B cell (primary cell): ENCODE measurements around the gene ANK2. TPM values are rescaled to one million over a fixed set of nuclear protein-coding genes. Genes with fewer than 3 reads are reported as not detected.

ENCODE experiments used
- ATAC-seq: fragments of 200-7000 bp; cut with Tn5 transposase; one replicate; pipeline ENCODE4 v1.10.0; 2021; ENCODE audit warnings: low read depth, mild to moderate bottlenecking, moderate number of reproducible peaks, moderate library complexity
- CTCF ChIA-PET: fragments of 350-600 bp; sonication (Branson Sonifier 250); formaldehyde crosslinking; loops from one replicate; lab custom pipeline; 2021; ENCODE audit warnings: antibody characterized with exemption, inconsistent platforms; lab: Charles Lee
- POLR2A ChIA-PET: fragments of 350-600 bp; sonication (Branson Sonifier 250); formaldehyde crosslinking; loops from one replicate; lab custom pipeline; 2021; ENCODE audit warnings: antibody characterized with exemption; lab: Charles Lee
- DNase-seq: peaks from one replicate; pipeline ENCODE4 v3.0.0; 2013
- H2AFZ ChIP-seq: 2 replicates; pipeline ENCODE4 v1.6.1; 2012; ENCODE audit warnings: mild to moderate bottlenecking, low read depth, low read length; ENCODE audit not compliant: insufficient read depth, poor library complexity, severe bottlenecking
- H3K27ac ChIP-seq, 2 donors: 1 replicate in 1 of 2; 2 replicates in 1 of 2; pipeline ENCODE4 v1.5.1; 2012 to 2013; ENCODE audit warnings: low read length in 2 of 2, mild to moderate bottlenecking in 2 of 2, moderate library complexity in 1 of 2
- H3K27me3 ChIP-seq, 4 experiments: fragments of 200-600 bp in 1 of 4; sonication (generic) in 1 of 4; replicated peaks in 1 of 4; 1 replicate in 2 of 4; 2 replicates in 2 of 4; pipeline versions ENCODE4 v1.6.1 to v1.7.0; 2013 to 2016; ENCODE audit warnings: low read length in 3 of 4, mild to moderate bottlenecking in 2 of 4, mixed read lengths in 1 of 4, moderate library complexity in 1 of 4; ENCODE audit not compliant: insufficient read depth in 4 of 4, control insufficient read depth in 3 of 4; ENCODE audit errors: control extremely low read depth in 1 of 4
- H3K36me3 ChIP-seq, 2 experiments: replicated peaks in 1 of 2; 1 replicate in 1 of 2; 2 replicates in 1 of 2; pipeline versions ENCODE4 v1.6.1 to v1.7.1; 2013; ENCODE audit warnings: low read length in 1 of 2; ENCODE audit not compliant: insufficient read depth in 2 of 2, control insufficient read depth in 1 of 2; ENCODE audit errors: control extremely low read depth in 1 of 2, extremely low read depth in 1 of 2
- H3K4me1 ChIP-seq, 2 donors: fragments of 200-600 bp in 1 of 2; sonication (generic) in 1 of 2; 1 replicate in 1 of 2; 2 replicates in 1 of 2; pipeline versions ENCODE4 v1.5.1 to v1.6.1; 2013 to 2017; ENCODE audit warnings: low read length in 2 of 2; ENCODE audit not compliant: control insufficient read depth in 2 of 2, insufficient read depth in 2 of 2
- H3K4me2 ChIP-seq: replicated peaks from 2 replicates; pipeline ENCODE3; 2012; ENCODE audit warnings: mild to moderate bottlenecking, low read depth, low read length; ENCODE audit not compliant: poor library complexity, severe bottlenecking
- H3K4me3 ChIP-seq, 5 experiments: fragments of 200-600 bp in 1 of 5; sonication (generic) in 1 of 5; 1 replicate in 3 of 5; 2 replicates in 2 of 5; pipeline versions ENCODE4 v1.5.1 to v1.7.0; 2011 to 2016; ENCODE audit warnings: low read length in 4 of 5, mild to moderate bottlenecking in 4 of 5, low read depth in 2 of 5, control low read depth in 1 of 5, moderate library complexity in 1 of 5; ENCODE audit not compliant: insufficient read depth in 1 of 5; ENCODE audit errors: control extremely low read depth in 1 of 5, extremely low read depth in 1 of 5
- H3K79me2 ChIP-seq: fragments of 200-600 bp; sonication (generic); one replicate; pipeline ENCODE4 v1.6.0; 2016; ENCODE audit warnings: low read length; ENCODE audit not compliant: control insufficient read depth, insufficient read depth
- H3K9ac ChIP-seq: fragments of 200-600 bp; sonication (generic); 2 replicates; pipeline ENCODE4 v1.6.1; 2017; ENCODE audit warnings: mild to moderate bottlenecking, low read length, moderate library complexity
- H3K9me3 ChIP-seq, 3 donors: one replicate each; pipeline versions ENCODE4 v1.6.1 to v1.7.1; 2013; ENCODE audit warnings: low read length in 2 of 3; ENCODE audit not compliant: control insufficient read depth in 2 of 3, insufficient read depth in 1 of 3; ENCODE audit errors: control extremely low read depth in 1 of 3
- H4K20me1 ChIP-seq: 2 replicates; pipeline ENCODE4 v1.6.0; 2012; ENCODE audit warnings: mild to moderate bottlenecking, low read length; ENCODE audit not compliant: insufficient read depth, control insufficient read depth, poor library complexity, severe bottlenecking
- H3K27ac Mint-ChIP-seq: one replicate; pipeline ENCODE4 v1.8.0; 2021; ENCODE audit warnings: mixed read lengths
- H3K27me3 Mint-ChIP-seq: one replicate; pipeline ENCODE4 v1.8.0; 2021; ENCODE audit warnings: mixed read lengths
- H3K4me1 Mint-ChIP-seq: one replicate; pipeline ENCODE4 v1.8.0; 2021; ENCODE audit warnings: mixed read lengths
- H3K4me3 Mint-ChIP-seq: one replicate; pipeline ENCODE4 v1.8.0; 2021; ENCODE audit warnings: mixed read lengths
- H3K9me3 Mint-ChIP-seq: one replicate; pipeline ENCODE4 v1.8.0; 2022; ENCODE audit warnings: mixed read lengths; ENCODE audit not compliant: insufficient read depth
- EZH2 ChIP-seq: IDR thresholded peaks from 2 replicates; pipeline ENCODE4 v1.6.1; 2012; ENCODE audit warnings: borderline replicate concordance, low read depth, mild to moderate bottlenecking, moderate library complexity, low read length; ENCODE audit not compliant: insufficient read depth, poor library complexity, severe bottlenecking
- WGBS: methylation state at CpG from one replicate; pipeline ENCODE4 v1.1.5; 2013; ENCODE audit warnings: missing lambda C conversion rate; ENCODE audit not compliant: insufficient coverage; 5-methylcytosine and 5-hydroxymethylcytosine counted together
- intact Hi-C: fragments of 100-400 bp; cut with micrococcal nuclease; formaldehyde crosslinking; loops from one replicate; pipeline ENCODE4 v1.10.0; 2022
- polyA plus RNA-seq: library from polyadenylated mRNA; depleted of rRNA; stranded (reverse); fragments of >200 nt; gene quantifications from 2 replicates; pipeline ENCODE4 v1.2.3, GENCODE V29; 2012
- total RNA-seq, 2 donors: library from RNA; stranded (reverse); fragments of 120-200 nt in 1 of 2; gene quantifications; 1 replicate in 1 of 2; 2 replicates in 1 of 2; pipeline versions ENCODE4 v1.2.3 to v1.2.4, GENCODE V29; 2013 to 2022
- TF ChIP-seq, protein P1 (sequence below): fragments of 200-600 bp; IDR thresholded peaks from one replicate; pipeline ENCODE4 v1.8.0; 2022; ENCODE audit warnings: antibody characterized with exemption, mild to moderate bottlenecking

Gene ANK2
- total and polyA plus RNA-seq, 2 donors (not counting 1 experiment from before 2014, with no cell fraction given): 0.16 to 3.6 TPM

DNA sequence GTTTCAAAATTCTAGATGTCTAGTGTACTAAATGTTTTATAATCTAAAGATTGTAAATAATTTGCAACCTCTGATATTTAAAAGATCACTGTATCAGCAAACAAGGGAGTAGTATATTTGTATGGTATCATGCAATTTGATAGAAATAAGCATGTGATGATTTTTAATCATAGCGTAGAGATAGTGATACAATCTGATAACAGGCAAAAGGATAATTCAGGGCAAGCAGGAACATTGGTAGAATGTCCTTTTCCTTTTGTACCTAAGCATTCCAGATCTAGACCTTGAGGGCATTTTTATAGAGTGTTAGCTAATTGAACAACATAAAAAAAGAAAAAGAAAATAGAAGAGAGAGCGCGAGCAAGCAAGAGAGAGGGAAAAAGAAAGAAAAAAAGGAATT lies 1.4 kb downstream of the ANK2 start:
- ChIA-PET POLR2A (no interaction called here), CTCF (no interaction called here)
- no peak overlapping the region for H3K4me2 ChIP-seq
- DNase-seq (no peak), ATAC-seq (no peak)
- Mint-ChIP-seq H3K27ac (no peak overlapping the region), H3K4me3 (no peak overlapping the region), H3K4me1 (no peaks in the 10 kb centered on the region), H3K27me3 (no peaks in the 10 kb centered on the region), H3K9me3 (no peaks in the 10 kb centered on the region)
- no peaks in the 10 kb centered on the region for H3K27me3 ChIP-seq
- H3K9me3 ChIP-seq: no peaks in the 10 kb centered on the region
- TF ChIP-seq, protein P1, sequence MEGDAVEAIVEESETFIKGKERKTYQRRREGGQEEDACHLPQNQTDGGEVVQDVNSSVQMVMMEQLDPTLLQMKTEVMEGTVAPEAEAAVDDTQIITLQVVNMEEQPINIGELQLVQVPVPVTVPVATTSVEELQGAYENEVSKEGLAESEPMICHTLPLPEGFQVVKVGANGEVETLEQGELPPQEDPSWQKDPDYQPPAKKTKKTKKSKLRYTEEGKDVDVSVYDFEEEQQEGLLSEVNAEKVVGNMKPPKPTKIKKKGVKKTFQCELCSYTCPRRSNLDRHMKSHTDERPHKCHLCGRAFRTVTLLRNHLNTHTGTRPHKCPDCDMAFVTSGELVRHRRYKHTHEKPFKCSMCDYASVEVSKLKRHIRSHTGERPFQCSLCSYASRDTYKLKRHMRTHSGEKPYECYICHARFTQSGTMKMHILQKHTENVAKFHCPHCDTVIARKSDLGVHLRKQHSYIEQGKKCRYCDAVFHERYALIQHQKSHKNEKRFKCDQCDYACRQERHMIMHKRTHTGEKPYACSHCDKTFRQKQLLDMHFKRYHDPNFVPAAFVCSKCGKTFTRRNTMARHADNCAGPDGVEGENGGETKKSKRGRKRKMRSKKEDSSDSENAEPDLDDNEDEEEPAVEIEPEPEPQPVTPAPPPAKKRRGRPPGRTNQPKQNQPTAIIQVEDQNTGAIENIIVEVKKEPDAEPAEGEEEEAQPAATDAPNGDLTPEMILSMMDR: no peak
- TF ChIP-seq EZH2: no peak
- WGBS: no CpG with 5 or more reads among the region's 3 CpGs
- H3K36me3 ChIP-seq: no peaks in the 10 kb centered on the region
- no peaks in the 10 kb centered on the region for H3K4me1 ChIP-seq
- H4K20me1 ChIP-seq: no peaks in the 10 kb centered on the region
- H3K27ac ChIP-seq: no peak overlapping the region
- H3K9ac ChIP-seq: no peak overlapping the region
- no peak overlapping the region for H3K4me3 ChIP-seq
- intact Hi-C loops: no loop called here
- H2AFZ ChIP-seq: no peak overlapping the region
- H3K79me2 ChIP-seq: no peaks in the 10 kb centered on the region

DNA sequence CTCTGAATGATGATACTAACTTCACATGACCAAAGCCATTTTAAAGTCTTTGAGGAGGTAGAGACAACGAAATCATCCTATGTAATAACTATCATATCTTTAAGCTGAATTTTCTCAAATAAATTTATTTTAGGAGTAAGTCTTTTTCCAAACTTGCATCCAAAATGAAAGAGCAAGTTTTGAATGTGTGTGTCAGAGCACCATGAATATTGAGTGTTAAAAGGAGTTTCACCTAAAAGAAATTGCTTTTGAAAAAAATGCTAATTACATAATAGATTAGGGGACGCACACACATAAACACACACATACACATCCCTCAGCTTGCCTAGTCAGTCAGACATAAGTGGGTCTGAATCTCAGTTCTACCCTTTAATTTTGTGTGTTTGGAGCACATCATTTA lies 1.9 kb downstream of the ANK2 start:
- Histone ChIP-seq H3K27me3 (no peaks in the 10 kb centered on the region), H3K27ac (no peak overlapping the region), H3K79me2 (no peaks in the 10 kb centered on the region), H3K4me2 (no peak overlapping the region), H4K20me1 (no peaks in the 10 kb centered on the region), H3K9ac (no peak overlapping the region), H3K36me3 (no peaks in the 10 kb centered on the region), H3K4me3 (no peak overlapping the region), H2AFZ (no peak overlapping the region), H3K9me3 (no peaks in the 10 kb centered on the region), H3K4me1 (no peaks in the 10 kb centered on the region)
- POLR2A ChIA-PET: no interaction called here
- DNase-seq: no peak
- intact Hi-C loops: no loop called here
- no peak for TF ChIP-seq EZH2
- TF ChIP-seq, protein P1: no peak
- Mint-ChIP-seq H3K27ac (no peak overlapping the region), H3K9me3 (no peaks in the 10 kb centered on the region), H3K4me3 (no peak overlapping the region), H3K27me3 (no peaks in the 10 kb centered on the region), H3K4me1 (no peaks in the 10 kb centered on the region)
- no CpG with 5 or more reads among the region's 2 CpGs for WGBS
- no peak for ATAC-seq
- CTCF ChIA-PET: no interaction called here
